SIG-M5 treated with dmso at 0.1 percent for 504 hours (cell line): ENCODE data around the gene ITGA5.

ENCODE experiments used
- DNase-seq: peaks from one replicate; lab custom pipeline; 2025; ENCODE audit not compliant: unreplicated experiment; lab: John Stamatoyannopoulos, UW

Gene ITGA5

DNA sequence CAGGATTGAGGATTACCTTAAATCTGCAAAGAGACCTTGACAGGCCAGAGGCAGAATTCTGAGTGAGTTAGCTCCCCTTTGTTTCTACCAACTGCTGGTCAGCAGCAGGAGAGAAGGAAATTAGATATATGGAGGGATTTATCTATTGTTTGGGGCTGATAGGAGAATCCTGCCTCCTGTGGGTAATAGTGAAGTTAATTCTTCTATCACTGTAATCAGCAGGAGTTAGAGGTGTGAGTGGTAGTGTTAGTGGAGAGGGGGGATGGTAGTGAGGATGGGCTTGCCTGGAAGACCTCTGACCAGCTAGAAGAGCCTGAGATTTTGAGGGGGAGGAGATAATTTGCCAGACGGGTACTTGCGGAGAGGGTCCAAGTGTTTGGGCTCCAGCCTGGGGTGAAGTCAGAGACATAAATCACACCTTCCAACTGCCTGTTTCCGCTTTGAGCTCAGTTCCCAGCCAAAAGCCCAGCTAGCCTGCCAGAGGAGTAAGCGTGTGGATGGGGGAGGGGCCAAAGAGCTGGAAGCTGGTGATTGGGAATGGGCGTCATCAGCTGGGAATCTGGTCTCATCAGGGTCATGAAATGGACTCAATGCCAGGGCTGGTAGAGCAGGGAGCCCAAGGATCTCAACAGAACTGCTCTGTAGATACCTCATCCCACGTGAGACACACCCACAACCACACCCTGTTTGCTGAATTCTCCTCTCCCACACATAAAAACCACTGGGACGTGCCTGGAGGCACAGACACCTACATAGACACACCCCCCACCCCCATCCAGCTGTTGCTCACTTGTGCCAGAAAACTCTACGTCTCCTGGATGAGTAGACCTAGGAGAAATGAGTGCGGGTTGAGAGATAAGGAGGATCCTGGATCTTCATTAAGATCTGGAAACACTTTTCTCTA is 13.1 kb upstream of the ITGA5 start:
- DNase-seq, result no peak

DNA sequence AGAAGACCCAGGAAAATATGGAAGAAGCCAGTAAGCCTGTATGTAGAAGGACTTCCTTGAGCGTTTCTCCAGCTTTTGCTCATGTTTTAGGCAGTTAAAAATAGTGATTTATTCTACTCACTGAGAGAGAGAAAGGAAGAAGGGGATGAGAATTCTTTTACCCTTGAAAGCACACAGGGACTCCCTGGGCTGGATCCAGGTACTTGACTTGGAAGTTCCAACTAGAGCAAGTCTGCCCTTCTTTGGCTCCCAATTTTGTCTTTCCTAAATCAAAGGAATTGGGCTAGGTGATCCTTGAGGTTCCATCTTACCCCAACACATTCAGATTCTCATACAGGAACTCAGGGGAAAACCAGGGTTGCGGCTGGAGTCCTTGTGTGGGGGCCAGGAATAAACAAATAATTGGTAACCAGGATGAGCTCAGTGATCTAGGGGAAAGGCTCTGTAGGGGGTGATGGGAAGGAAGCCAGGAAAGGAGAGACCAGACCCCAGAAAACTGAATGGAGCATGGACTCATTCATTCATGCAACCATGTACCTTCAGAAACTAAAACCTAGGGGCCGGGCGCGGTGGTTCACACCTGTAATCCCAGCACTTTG is 11.5 kb upstream of the ITGA5 start:
- no peak for DNase-seq

DNA sequence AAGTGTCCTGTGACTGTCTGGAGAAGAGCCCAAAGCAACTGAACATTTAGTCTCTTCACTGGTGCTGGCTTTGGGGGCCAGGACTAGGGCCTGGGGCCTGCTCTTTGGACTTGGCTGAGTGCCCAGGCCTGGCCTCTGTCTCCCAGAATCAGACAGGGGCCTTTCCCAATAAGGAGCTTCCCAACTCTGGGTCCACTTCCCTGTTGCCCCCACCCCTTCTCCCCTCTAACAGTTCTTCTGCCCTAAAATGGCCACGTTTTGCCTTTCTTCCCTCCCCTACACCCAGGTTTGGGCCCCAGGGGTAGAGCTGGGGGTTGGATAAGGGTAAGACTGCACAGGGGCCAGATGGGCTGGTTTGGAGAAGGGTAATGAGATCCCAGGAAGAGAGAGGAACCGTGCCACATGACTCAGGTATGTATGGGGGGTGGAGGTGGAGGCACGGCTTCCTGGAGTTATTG is 10.0 kb upstream of the ITGA5 start:
- no peak for DNase-seq

- DNase-seq, result no peak
Measured at GRCh38 chr12:54428050-54429013, 9.3 kb upstream of the ITGA5 start.

GRCh38 chr12:54427106-54427505 is 8.0 kb upstream of the ITGA5 start:
- no peak for DNase-seq

GRCh38 chr12:54426690-54427089 is 7.6 kb upstream of the ITGA5 start:
- no peak for DNase-seq

DNA sequence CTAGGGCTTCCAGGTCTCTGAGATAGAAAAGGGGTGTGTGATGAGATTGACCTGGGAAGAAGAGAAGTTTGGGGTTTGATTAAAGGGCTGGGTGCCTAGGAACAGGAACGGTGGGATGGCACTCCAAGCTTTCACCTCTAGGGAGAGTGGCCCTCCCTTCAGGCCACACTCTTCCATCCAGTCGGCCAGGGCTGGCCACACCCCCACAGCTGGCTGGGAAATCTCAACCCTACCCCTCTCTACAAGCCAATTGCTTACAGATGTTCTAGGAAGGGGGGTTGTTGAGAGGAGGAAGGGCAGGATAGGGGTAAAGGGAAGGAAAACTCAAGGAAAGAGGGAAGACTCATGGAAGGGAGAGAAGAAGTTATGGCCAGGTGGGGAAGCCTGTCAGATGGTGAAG is 6.6 kb upstream of the ITGA5 start:
- no peak for DNase-seq

- DNase-seq, result no peak
Measured at GRCh38 chr12:54424224-54424623, 5.2 kb upstream of the ITGA5 start.

- DNase-seq, result no peak
Measured at GRCh38 chr12:54423816-54424150, 4.7 kb upstream of the ITGA5 start.

DNA sequence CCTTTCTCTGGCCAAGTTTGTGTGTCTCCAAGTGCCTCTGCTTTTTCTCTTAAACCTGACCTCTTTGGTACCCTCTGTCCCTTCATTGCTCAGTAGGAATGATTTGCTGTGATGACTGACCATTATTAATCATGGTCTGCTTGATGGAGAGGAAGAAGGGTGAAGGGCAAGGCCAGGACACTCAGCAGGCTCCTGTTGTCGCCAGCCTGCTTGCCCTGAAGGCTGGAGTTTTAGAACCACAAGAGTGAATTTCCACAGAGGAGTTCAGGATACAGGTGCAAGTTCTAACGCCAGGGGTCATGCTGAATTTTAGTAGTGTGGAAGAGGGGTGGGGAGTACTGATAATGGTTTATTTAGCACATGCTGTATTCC is 2.8 kb upstream of the ITGA5 start:
- no peak for DNase-seq

DNA sequence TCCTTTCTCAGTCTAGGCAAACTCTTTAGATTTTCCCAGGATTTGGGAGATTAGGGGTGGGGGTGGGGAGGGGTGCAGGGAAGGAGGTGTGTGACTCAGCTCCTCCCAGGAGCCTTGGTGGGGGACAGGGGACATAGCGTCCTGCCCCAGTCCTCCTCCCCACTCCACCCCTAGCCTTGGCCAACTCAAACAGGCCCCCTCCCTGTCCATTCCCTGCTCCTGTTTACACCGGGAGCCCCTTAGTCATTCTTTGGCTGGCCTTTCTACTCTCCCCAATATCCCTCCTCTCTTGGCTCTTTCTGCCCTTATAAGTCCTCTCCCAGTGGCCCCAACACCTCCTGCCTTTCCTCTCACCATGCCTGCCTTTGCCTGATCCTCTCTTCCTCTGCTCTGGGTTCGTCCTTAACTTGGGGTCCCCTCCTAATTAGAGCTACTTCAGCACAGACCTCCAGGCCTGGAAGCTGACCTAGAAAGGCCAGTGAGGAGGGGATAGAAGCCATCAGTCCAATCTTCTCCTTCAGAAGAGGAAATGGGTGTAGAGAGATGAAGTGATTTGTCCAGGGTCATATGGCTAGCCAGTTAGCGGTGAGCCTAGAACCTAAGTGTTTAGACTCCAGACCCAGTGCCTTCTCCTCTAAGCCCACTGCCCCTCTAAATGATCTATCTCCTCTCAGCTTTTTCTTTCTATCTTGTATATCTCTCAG is 2.3 kb upstream of the ITGA5 start:
- DNase-seq, result no peak

GRCh38 chr12:54420766-54421144 is 1.7 kb upstream of the ITGA5 start:
- no peak for DNase-seq

GRCh38 chr12:54418441-54419087 is 502 bp downstream of the ITGA5 start:
- no peak for DNase-seq

DNA sequence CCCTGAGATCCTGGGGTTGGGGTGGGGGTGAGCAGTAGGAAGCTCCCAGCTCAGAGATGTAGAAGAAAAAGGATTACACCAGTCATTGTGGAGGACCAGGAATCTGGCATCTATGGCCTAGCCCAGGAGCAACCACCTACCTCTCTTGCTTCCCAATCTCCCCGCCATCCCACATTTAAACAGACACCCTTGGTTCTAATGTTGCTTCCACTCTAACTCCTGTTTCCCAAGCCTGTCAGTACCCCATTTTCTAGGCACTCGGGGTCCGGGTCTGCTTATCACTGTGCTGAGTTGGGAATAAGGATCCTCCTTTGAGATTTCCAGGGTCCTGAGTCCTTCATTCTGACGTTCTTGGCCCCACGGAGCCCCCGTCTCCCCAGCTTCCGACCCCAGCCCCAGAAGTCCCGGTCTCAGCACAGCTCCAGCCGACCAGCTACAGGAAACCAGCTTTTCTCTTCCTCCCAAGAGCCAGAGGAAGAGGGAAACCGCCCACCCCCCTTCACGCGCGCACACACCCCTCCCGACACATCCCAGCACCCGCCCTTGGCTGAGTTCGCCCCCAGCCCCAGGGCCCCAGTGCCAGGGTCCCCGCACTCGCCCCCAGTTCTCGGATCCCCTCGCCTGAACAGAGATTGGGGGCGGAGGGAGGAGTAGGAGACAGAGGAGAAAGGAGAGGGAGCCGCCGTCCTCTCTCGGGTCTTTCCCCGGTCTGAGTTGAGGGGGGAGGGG is 1.2 kb downstream of the ITGA5 start:
- DNase-seq, result no peak

- DNase-seq, result peak; percentile 69
Measured at GRCh38 chr12:54416687-54417603, 2.1 kb downstream of the ITGA5 start.

DNA sequence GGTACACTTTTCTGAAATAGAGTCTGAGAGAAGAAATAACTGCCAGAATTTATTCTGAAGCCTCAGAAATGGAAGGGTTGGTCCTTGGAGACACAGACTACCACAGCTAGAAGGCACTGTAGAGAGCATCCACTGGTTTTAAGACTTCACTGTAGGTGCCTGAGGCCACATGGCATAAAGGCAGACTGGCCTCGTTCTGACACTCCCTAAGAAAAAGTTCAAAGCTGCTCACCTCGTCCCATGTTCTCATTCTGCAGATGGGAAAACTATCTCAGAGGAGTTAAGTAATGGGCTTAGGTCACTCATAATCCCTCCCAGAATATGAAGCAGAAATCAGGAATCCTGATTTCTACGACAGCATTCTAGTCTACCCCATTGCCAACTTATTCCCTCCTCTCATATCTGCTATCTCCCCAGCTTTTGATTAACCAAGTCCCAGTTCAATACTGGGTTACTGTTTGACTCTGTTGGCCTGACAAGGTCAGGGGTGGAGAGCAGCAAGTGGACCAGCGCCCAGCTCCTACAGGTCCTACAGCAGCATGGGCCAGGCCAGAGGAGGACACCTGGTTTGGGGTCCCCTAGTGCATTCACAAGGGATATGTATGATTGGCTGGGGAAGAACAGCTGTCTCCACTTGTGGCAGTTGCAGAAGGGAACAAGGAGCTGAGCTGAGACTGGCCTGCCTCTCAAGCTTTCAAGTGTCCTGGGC is 3.7 kb downstream of the ITGA5 start:
- peak; percentile 33 for DNase-seq

GRCh38 chr12:54413284-54414190 is 5.5 kb downstream of the ITGA5 start:
- DNase-seq, result peak; percentile 92
